GM12892 (cell line): ENCODE results near the gene NES.

Experiments
- POLR2A ChIP-seq: IDR thresholded peaks from 2 replicates; pipeline ENCODE4 v1.6.1; 2011; ENCODE audit warnings: low read depth, low read length, control low read depth
- POLR2AphosphoS5 ChIP-seq: IDR thresholded peaks from 2 replicates; pipeline ENCODE4 v1.6.1; 2011; ENCODE audit warnings: low read depth, low read length, control low read depth
- TAF1 ChIP-seq: IDR thresholded peaks from 2 replicates; pipeline ENCODE4 v1.6.1; 2011; ENCODE audit warnings: low read depth, mild to moderate bottlenecking, control low read depth, low read length, borderline replicate concordance

- no peak for TF ChIP-seq POLR2A
- TF ChIP-seq POLR2AphosphoS5, result no peak
- no peak for TF ChIP-seq TAF1
Observed at GRCh38 chr1:156692925-156693847, 16.0 kb upstream of the NES start.
